RWPE2 (cell line): ENCODE measurements around the gene ABCB6.

ENCODE experiments used
- ATAC-seq: fragments of 200-7000 bp; cut with Tn5 transposase; 3 replicates; pipeline ENCODE4 v1.9.1; 2021; ENCODE audit warnings: low read depth
- DNase-seq: peaks from one replicate; pipeline ENCODE4 v3.0.0-alpha.2; 2020; ENCODE audit warnings: low spot score
- H3K27ac ChIP-seq: fragments of 450-650 bp; 2 replicates; pipeline ENCODE4 v1.5.1; 2017; ENCODE audit warnings: mild to moderate bottlenecking; ENCODE audit not compliant: poor library complexity, severe bottlenecking
- H3K27me3 ChIP-seq: fragments of 250-450 bp; sonication (Bioruptor Pico); 2 replicates; pipeline ENCODE4 v1.5.1; 2021; ENCODE audit warnings: mild to moderate bottlenecking, moderate library complexity; ENCODE audit not compliant: insufficient read depth, poor library complexity, severe bottlenecking
- H3K36me3 ChIP-seq: fragments of 250-450 bp; sonication (Bioruptor Pico); 2 replicates; pipeline ENCODE4 v1.5.1; 2020; ENCODE audit warnings: low read depth, mild to moderate bottlenecking, moderate library complexity
- H3K4me1 ChIP-seq: fragments of 250-450 bp; sonication (Bioruptor Pico); 2 replicates; pipeline ENCODE4 v1.5.1; 2021; ENCODE audit warnings: mild to moderate bottlenecking, moderate library complexity; ENCODE audit not compliant: insufficient read depth, poor library complexity, severe bottlenecking
- H3K4me3 ChIP-seq: fragments of 250-450 bp; sonication (Bioruptor Pico); 2 replicates; pipeline ENCODE4 v1.5.1; 2021; ENCODE audit warnings: mild to moderate bottlenecking, moderate library complexity; ENCODE audit not compliant: severe bottlenecking
- H3K9me3 ChIP-seq: fragments of 250-450 bp; sonication (Bioruptor Pico); 2 replicates; pipeline ENCODE4 v1.5.1; 2021; ENCODE audit warnings: mild to moderate bottlenecking, moderate library complexity; ENCODE audit not compliant: severe bottlenecking
- TF ChIP-seq, protein P1 (sequence below): fragments of 450-650 bp; IDR thresholded peaks from one replicate; pipeline ENCODE4 v1.5.1; 2017; ENCODE audit warnings: mild to moderate bottlenecking, moderate library complexity; ENCODE audit not compliant: poor library complexity, severe bottlenecking

ABCB6 gene

GRCh38 chr2:219182331-219183150, 36.2 kb downstream of the ABCB6 start:
- Histone ChIP-seq H3K4me3 (no peak overlapping the region), H3K27me3 (no peaks in the 10 kb centered on the region), H3K9me3 (no peaks in the 10 kb centered on the region), H3K36me3 (peaks cover 28% of the 10 kb centered on the region), H3K27ac (no peak overlapping the region), H3K4me1 (no peaks in the 10 kb centered on the region)
- TF ChIP-seq, protein P1, sequence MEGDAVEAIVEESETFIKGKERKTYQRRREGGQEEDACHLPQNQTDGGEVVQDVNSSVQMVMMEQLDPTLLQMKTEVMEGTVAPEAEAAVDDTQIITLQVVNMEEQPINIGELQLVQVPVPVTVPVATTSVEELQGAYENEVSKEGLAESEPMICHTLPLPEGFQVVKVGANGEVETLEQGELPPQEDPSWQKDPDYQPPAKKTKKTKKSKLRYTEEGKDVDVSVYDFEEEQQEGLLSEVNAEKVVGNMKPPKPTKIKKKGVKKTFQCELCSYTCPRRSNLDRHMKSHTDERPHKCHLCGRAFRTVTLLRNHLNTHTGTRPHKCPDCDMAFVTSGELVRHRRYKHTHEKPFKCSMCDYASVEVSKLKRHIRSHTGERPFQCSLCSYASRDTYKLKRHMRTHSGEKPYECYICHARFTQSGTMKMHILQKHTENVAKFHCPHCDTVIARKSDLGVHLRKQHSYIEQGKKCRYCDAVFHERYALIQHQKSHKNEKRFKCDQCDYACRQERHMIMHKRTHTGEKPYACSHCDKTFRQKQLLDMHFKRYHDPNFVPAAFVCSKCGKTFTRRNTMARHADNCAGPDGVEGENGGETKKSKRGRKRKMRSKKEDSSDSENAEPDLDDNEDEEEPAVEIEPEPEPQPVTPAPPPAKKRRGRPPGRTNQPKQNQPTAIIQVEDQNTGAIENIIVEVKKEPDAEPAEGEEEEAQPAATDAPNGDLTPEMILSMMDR, result no peak
- DNase-seq (no peak), ATAC-seq (no peak)

GRCh38 chr2:219181531-219181930, 37.2 kb downstream of the ABCB6 start:
- DNase-seq (no peak), ATAC-seq (no peak)
- Histone ChIP-seq H3K27ac (no peak overlapping the region), H3K4me1 (no peaks in the 10 kb centered on the region), H3K27me3 (no peaks in the 10 kb centered on the region), H3K36me3 (peaks cover 28% of the 10 kb centered on the region), H3K4me3 (no peak overlapping the region), H3K9me3 (no peaks in the 10 kb centered on the region)
- TF ChIP-seq, protein P1, result no peak

DNA sequence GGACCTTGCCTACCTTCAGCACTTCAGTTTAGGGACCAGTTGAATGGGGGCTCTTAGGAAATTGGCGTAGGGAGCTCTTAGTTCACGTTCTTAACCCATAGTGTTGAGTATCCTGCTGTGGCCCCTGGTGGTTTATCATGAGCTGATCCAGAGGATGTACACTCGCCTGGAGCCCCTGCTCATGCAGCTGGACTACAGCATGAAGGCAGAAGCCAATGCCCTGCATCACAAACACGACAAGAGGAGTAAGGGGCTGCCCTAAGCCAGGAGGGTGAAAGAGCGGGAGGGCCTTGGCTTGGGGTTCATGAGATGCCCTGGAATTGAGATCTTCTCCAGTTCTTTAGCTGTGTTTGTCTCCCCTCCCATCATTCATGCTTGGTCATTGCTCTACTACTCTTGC, 37.8 kb downstream of the ABCB6 start:
- Histone ChIP-seq H3K36me3 (peaks cover 28% of the 10 kb centered on the region), H3K27ac (no peak overlapping the region), H3K27me3 (no peaks in the 10 kb centered on the region), H3K9me3 (no peaks in the 10 kb centered on the region), H3K4me1 (no peaks in the 10 kb centered on the region), H3K4me3 (no peak overlapping the region)
- TF ChIP-seq, protein P1, result no peak
- no peak for ATAC-seq
- no peak for DNase-seq

- H3K9me3 ChIP-seq, result no peaks in the 10 kb centered on the region
- ATAC-seq (no peak), DNase-seq (no peak)
- H3K4me3 ChIP-seq, result no peak overlapping the region
- TF ChIP-seq, protein P1, result no peak
- no peak overlapping the region for H3K27ac ChIP-seq
- no peaks in the 10 kb centered on the region for H3K27me3 ChIP-seq
- peaks cover 33% of the 10 kb centered on the region for H3K36me3 ChIP-seq
- H3K4me1 ChIP-seq, result no peaks in the 10 kb centered on the region
These were observed 38.9 kb downstream of the ABCB6 start for GRCh38 chr2:219179601-219180465.
